Activated CD4-positive, alpha-beta memory T cell treated with anti-CD3 and anti-CD28 coated beads, Interleukin-2, amount 10 ng/mL, durations not matched to agents 7 days and 5 days (primary cell): ENCODE measurements around the gene FGFBP2. TPM values are rescaled to one million over a fixed set of nuclear protein-coding genes. Genes with fewer than 3 reads are reported as not detected.
"Not testable (repeated sequence)": the region's sequence is repeated elsewhere in the genome, so short reads cannot be mapped to it uniquely, and the experiment has no call there.

ENCODE experiments used
- CTCF ChIA-PET: fragments of 350-600 bp; sonication (Branson Sonifier 250); formaldehyde crosslinking; loops from one replicate; lab custom pipeline; 2021; ENCODE audit warnings: antibody characterized with exemption, inconsistent platforms; lab: Charles Lee
- POLR2A ChIA-PET: fragments of 350-600 bp; sonication (Branson Sonifier 250); formaldehyde crosslinking; loops from one replicate; lab custom pipeline; 2021; ENCODE audit warnings: antibody characterized with exemption; lab: Charles Lee
- DNase-seq: peaks from one replicate; pipeline ENCODE4 v3.0.0-alpha.2; 2020
- H3K27ac Mint-ChIP-seq: one replicate; pipeline ENCODE4 v1.8.0; 2021; ENCODE audit warnings: mild to moderate bottlenecking, mixed read lengths
- H3K27me3 Mint-ChIP-seq: one replicate; pipeline ENCODE4 v1.8.0; 2021; ENCODE audit warnings: mixed read lengths
- H3K36me3 Mint-ChIP-seq: one replicate; pipeline ENCODE4 v1.8.0; 2021; ENCODE audit warnings: low read depth, mixed read lengths
- H3K4me1 Mint-ChIP-seq: one replicate; pipeline ENCODE4 v1.8.0; 2021; ENCODE audit warnings: mixed read lengths
- H3K4me3 Mint-ChIP-seq: one replicate; pipeline ENCODE4 v1.8.0; 2021; ENCODE audit warnings: mild to moderate bottlenecking, mixed read lengths
- H3K9me3 Mint-ChIP-seq: one replicate; pipeline ENCODE4 v1.8.0; 2021; ENCODE audit warnings: mixed read lengths
- total RNA-seq, 2 experiments: library from RNA; stranded (reverse); gene quantifications; one replicate each; pipeline ENCODE4 v1.2.3, GENCODE V29; 2021

FGFBP2 gene
- total RNA-seq, 2 experiments from 2014 or later, result 3.2 to 5.3 TPM

- H3K9me3 Mint-ChIP-seq, CTCF ChIA-PET: not testable (repeated sequence)
- H3K27me3 Mint-ChIP-seq, result peaks cover 36% of the 10 kb centered on the region
Measured at GRCh38 chr4:15916358-15916757, 46.6 kb downstream of the FGFBP2 start.

GRCh38 chr4:15914736-15915135 lies 48.2 kb downstream of the FGFBP2 start:
- Mint-ChIP-seq H3K27me3 (peaks cover 34% of the 10 kb centered on the region), H3K9me3 (no peaks in the 10 kb centered on the region), H3K36me3 (no peaks in the 10 kb centered on the region), H3K4me3 (no peak overlapping the region), H3K27ac (no peak overlapping the region), H3K4me1 (peaks cover 3% of the 10 kb centered on the region)
- DNase-seq, result no peak
- ChIA-PET CTCF (no interaction called here), POLR2A (no interaction called here)

More at GRCh38 chr4:15916358-15916757, 46.6 kb downstream of the FGFBP2 start:
- H3K4me1 Mint-ChIP-seq, H3K4me3 Mint-ChIP-seq, H3K36me3 Mint-ChIP-seq, DNase-seq, H3K27ac Mint-ChIP-seq, POLR2A ChIA-PET: not testable (repeated sequence)

GRCh38 chr4:15914291-15914690 lies 48.7 kb downstream of the FGFBP2 start:
- peaks cover 3% of the 10 kb centered on the region for H3K4me1 Mint-ChIP-seq
- POLR2A ChIA-PET, result no interaction called here
- H3K27me3 Mint-ChIP-seq, result peaks cover 30% of the 10 kb centered on the region
- no peak overlapping the region for H3K4me3 Mint-ChIP-seq
- DNase-seq, result no peak
- H3K27ac Mint-ChIP-seq, result no peak overlapping the region
- no peaks in the 10 kb centered on the region for H3K9me3 Mint-ChIP-seq
- no peaks in the 10 kb centered on the region for H3K36me3 Mint-ChIP-seq
- CTCF ChIA-PET, result interaction anchor here (1.2 kb wide), 1 partner anchor 31 kb away, joined by 5 read pairs; no protein-coding TSS in a partner anchor

- Mint-ChIP-seq H3K27me3 (peaks cover 31% of the 10 kb centered on the region), H3K27ac (no peak overlapping the region)
Measured at GRCh38 chr4:15913631-15913970, 49.4 kb downstream of the FGFBP2 start.

GRCh38 chr4:15912961-15913630 lies 49.9 kb downstream of the FGFBP2 start:
- Mint-ChIP-seq H3K27ac (no peak overlapping the region), H3K4me3 (no peak overlapping the region), H3K4me1 (peaks cover 3% of the 10 kb centered on the region), H3K9me3 (no peaks in the 10 kb centered on the region), H3K27me3 (peaks cover 28% of the 10 kb centered on the region), H3K36me3 (no peaks in the 10 kb centered on the region)
- POLR2A ChIA-PET, result no interaction called here
- DNase-seq, result no peak
- CTCF ChIA-PET, result interaction anchor here (1.2 kb wide), 1 partner anchor 30 kb away, joined by 5 read pairs; no protein-coding TSS in a partner anchor

More at GRCh38 chr4:15913631-15913970, 49.4 kb downstream of the FGFBP2 start:
- Mint-ChIP-seq H3K4me3 (no peak overlapping the region), H3K9me3 (no peaks in the 10 kb centered on the region), H3K4me1 (peaks cover 3% of the 10 kb centered on the region), H3K36me3 (no peaks in the 10 kb centered on the region)
- ChIA-PET CTCF (interaction anchor here (1.2 kb wide), 1 partner anchor 31 kb away, joined by 5 read pairs; no protein-coding TSS in a partner anchor), POLR2A (no interaction called here)
- no peak for DNase-seq

- ChIA-PET POLR2A (no interaction called here), CTCF (no interaction called here)
- DNase-seq, result no peak
- peaks cover 3% of the 10 kb centered on the region for H3K4me1 Mint-ChIP-seq
- no peak overlapping the region for H3K4me3 Mint-ChIP-seq
- H3K9me3 Mint-ChIP-seq, result no peaks in the 10 kb centered on the region
- no peaks in the 10 kb centered on the region for H3K36me3 Mint-ChIP-seq
- peaks cover 28% of the 10 kb centered on the region for H3K27me3 Mint-ChIP-seq
- H3K27ac Mint-ChIP-seq, result no peak overlapping the region
Measured at GRCh38 chr4:15912236-15912635, 50.7 kb downstream of the FGFBP2 start.

Other genes with a start within 250 kb of the FGFBP2 start
- 100 to 1,000 TPM; 128 TPM for gene CD38, start 184.8 kb downstream of the FGFBP2 start, total RNA-seq
- not detected for gene FGFBP1, start 24.4 kb downstream of the FGFBP2 start, total RNA-seq
- gene PROM1, start 120.8 kb upstream of the FGFBP2 start, total RNA-seq, result not detected